Kidney (tissue), 14 donors: ENCODE measurements around the gene SVIL. TPM values are rescaled to one million over a fixed set of nuclear protein-coding genes. Genes with fewer than 3 reads are reported as not detected.

ENCODE experiments used
- DNase-seq, 5 donors: peaks; one replicate each; pipeline ENCODE4 v3.0.0-alpha.2; 2013 to 2020
- FAIRE-seq: peaks from 2 replicates; lab custom pipeline; 2012; peaks lifted over from hg19 to GRCh38; lab: Jason Lieb, UNC
- H3K27ac ChIP-seq, 2 donors: one replicate each; pipeline ENCODE4 v1.7.0; 2013; ENCODE audit warnings: low read depth in 2 of 2, low read length in 2 of 2, inconsistent platforms in 1 of 2
- H3K27me3 ChIP-seq: one replicate; pipeline ENCODE4 v1.7.1; 2013; ENCODE audit warnings: low read length, inconsistent platforms; ENCODE audit not compliant: control insufficient read depth, insufficient read depth
- H3K36me3 ChIP-seq, 3 donors: one replicate each; pipeline versions ENCODE4 v1.7.0 to v1.7.1; 2013; ENCODE audit warnings: low read length in 3 of 3, control low read depth in 1 of 3, inconsistent platforms in 1 of 3; ENCODE audit not compliant: insufficient read depth in 3 of 3, control insufficient read depth in 2 of 3
- H3K4me1 ChIP-seq, 3 donors: one replicate each; pipeline versions ENCODE4 v1.7.0 to v1.7.1; 2013; ENCODE audit warnings: low read length in 3 of 3, inconsistent platforms in 1 of 3, low read depth in 1 of 3; ENCODE audit not compliant: control insufficient read depth in 2 of 3, insufficient read depth in 2 of 3
- H3K4me3 ChIP-seq, 3 donors: one replicate each; pipeline versions ENCODE4 v1.7.0 to v1.8.1; 2013; ENCODE audit warnings: low read length in 3 of 3, control low read depth in 1 of 3, inconsistent platforms in 1 of 3
- H3K9ac ChIP-seq, 3 donors: one replicate each; pipeline versions ENCODE4 v1.7.0 to v1.7.1; 2013; ENCODE audit warnings: low read length in 3 of 3, control low read depth in 1 of 3, inconsistent platforms in 1 of 3
- H3K9me3 ChIP-seq, 3 donors: one replicate each; pipeline versions ENCODE4 v1.7.0 to v1.7.1; 2013; ENCODE audit warnings: low read length in 3 of 3, control low read depth in 1 of 3, inconsistent platforms in 1 of 3; ENCODE audit not compliant: control insufficient read depth in 2 of 3, insufficient read depth in 1 of 3
- intact Hi-C: fragments of 100-400 bp; cut with DNase I; formaldehyde crosslinking; loops from one replicate; pipeline ENCODE4 v1.11.1; 2022
- polyA plus RNA-seq: library from polyadenylated mRNA; stranded (reverse); fragments of 350-450 nt; fragmentation: Illumina TruSeq; extraction: RNeasy Lipid Tissue Mini Kit (QIAGEN cat#74804); gene quantifications from one replicate; pipeline ENCODE4 v1.2.3, GENCODE V29; 2014; ENCODE audit warnings: low read depth, low replicate concordance; ENCODE audit not compliant: insufficient read depth
- total RNA-seq: library from RNA; stranded (reverse); fragmentation: NEBNext Ultra II Directional; extraction: Animal tissue kit (Norgen Biotek cat#: 25700); gene quantifications from one replicate; pipeline ENCODE4 v1.2.1, GENCODE V29; 2021
- TF ChIP-seq, protein P1 (sequence below): IDR thresholded peaks from 3 replicates; pipeline ENCODE4 v1.5.1; 2012; ENCODE audit warnings: mild to moderate bottlenecking, moderate library complexity, borderline replicate concordance; ENCODE audit not compliant: insufficient read depth; ENCODE audit errors: extremely low read depth
- donor health status: control.
- donor health status: control.
- donor health status: control.
- donor health status: control.
- donor health status: control.
- donor health status: DM: yes; HTN: yes; CAD: no.
- donor health status: Normal renal cell carcinoma (clear cell type).

SVIL gene
- total and polyA plus RNA-seq, 2 donors from 2014 or later: 7.4 to 94.4 TPM

DNA sequence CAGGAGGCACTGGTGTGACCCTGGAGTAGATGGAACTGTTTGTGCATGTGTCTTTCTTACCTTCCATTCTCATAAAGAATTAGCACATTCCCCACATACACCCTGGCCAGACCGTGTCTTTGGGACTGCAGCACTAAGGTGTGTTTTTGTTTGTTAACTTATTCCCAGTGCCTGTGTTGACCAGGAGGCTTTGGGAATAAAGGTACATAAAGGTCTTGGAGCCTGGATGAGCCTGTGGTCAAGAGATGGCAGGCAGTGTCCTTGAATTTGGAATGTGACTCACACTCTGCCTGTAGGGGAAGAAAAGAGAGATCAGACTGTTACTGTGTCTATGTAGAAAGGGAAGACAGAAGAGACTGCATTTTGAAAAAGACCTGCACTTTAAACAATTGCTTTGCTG, 208.4 kb downstream of the SVIL start:
- DNase-seq (no peak), FAIRE-seq (no peak)
- intact Hi-C loops: no loop called here
- H3K9me3 ChIP-seq: no peaks in the 10 kb centered on the region
- H3K27ac ChIP-seq: no peak overlapping the region
- TF ChIP-seq, protein P1, sequence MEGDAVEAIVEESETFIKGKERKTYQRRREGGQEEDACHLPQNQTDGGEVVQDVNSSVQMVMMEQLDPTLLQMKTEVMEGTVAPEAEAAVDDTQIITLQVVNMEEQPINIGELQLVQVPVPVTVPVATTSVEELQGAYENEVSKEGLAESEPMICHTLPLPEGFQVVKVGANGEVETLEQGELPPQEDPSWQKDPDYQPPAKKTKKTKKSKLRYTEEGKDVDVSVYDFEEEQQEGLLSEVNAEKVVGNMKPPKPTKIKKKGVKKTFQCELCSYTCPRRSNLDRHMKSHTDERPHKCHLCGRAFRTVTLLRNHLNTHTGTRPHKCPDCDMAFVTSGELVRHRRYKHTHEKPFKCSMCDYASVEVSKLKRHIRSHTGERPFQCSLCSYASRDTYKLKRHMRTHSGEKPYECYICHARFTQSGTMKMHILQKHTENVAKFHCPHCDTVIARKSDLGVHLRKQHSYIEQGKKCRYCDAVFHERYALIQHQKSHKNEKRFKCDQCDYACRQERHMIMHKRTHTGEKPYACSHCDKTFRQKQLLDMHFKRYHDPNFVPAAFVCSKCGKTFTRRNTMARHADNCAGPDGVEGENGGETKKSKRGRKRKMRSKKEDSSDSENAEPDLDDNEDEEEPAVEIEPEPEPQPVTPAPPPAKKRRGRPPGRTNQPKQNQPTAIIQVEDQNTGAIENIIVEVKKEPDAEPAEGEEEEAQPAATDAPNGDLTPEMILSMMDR: no peak
- H3K4me3 ChIP-seq: no peak overlapping the region
- H3K36me3 ChIP-seq: peaks cover 0 to 19% (median 6%) of the 10 kb centered on the region in 3 donors
- no peaks in the 10 kb centered on the region for H3K4me1 ChIP-seq
- H3K9ac ChIP-seq: no peak overlapping the region
- H3K27me3 ChIP-seq: no peaks in the 10 kb centered on the region

DNA sequence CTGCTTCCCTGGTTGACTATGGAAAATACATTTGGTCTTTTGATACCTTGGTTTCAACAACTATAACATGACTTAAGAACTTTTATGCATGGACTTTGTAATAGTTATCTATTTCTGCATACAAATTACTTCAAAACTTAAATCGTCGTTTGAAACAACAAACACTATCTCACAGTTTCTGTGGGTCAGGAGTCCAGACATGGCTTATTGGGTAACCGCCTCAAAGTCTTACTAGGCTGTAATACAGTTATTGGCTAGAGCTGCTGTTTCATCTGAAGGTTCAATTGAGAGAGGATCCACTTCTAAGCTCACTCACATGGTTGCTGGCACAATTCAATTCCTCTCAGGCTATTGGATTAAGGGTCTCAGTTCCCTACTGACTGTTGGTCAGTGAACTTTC, 210.8 kb downstream of the SVIL start:
- DNase-seq (no peak), FAIRE-seq (no peak)
- no peak overlapping the region for H3K9ac ChIP-seq
- H3K4me1 ChIP-seq: no peaks in the 10 kb centered on the region
- no peaks in the 10 kb centered on the region for H3K27me3 ChIP-seq
- H3K36me3 ChIP-seq: peaks cover 0 to 31% (median 17%) of the 10 kb centered on the region in 3 donors
- no peak overlapping the region for H3K4me3 ChIP-seq
- intact Hi-C loops: no loop called here
- TF ChIP-seq, protein P1: no peak
- H3K9me3 ChIP-seq: no peaks in the 10 kb centered on the region
- no peak overlapping the region for H3K27ac ChIP-seq

DNA sequence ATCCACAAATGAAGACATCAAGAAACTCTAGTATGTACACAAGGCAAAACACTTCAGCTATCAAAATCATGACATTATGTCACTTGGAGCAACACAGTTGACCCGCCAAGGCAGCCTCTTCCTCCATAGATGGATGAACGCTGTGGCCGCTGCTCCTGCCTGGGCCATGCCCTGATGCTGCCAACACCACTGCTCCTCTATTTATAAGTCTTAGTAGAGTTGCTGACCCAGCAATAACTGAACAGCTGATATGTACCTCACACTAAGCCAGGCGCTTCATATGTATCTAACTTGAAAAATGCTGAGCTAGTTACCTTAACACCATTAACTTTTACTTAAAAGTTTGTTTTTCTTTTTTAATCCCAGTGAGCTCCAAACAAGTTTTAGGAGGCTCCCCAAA, 214.0 kb downstream of the SVIL start:
- TF ChIP-seq, protein P1: no peak
- intact Hi-C loops: no loop called here
- Histone ChIP-seq H3K27ac (no peak overlapping the region), H3K9ac (no peak overlapping the region), H3K36me3 (peaks cover 0 to 36% (median 17%) of the 10 kb centered on the region in 3 donors), H3K4me3 (no peak overlapping the region), H3K4me1 (no peaks in the 10 kb centered on the region), H3K9me3 (no peaks in the 10 kb centered on the region), H3K27me3 (no peaks in the 10 kb centered on the region)
- DNase-seq (no peak), FAIRE-seq (no peak)

DNA sequence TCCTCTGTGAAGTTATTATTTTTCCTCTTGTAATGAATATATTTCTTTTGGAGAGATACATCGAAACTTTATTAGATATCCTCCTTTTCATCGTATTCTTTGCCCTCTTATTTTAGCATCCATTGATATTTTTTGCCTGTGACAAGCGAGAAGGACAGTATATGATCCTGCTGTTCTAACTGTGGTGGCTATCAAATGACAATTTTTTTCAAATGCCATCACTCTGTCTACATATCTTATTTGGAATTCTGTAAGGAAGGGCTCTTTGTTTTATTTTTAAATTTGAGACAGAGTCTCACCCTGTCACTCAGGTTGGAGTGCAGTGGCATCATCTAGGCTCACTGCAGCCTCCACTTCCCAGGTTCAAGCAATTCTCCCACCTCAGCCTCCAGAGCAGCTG, 217.4 kb downstream of the SVIL start:
- intact Hi-C loops: no loop called here
- Histone ChIP-seq H3K4me1 (peaks cover 0 to 4% (median 3%) of the 10 kb centered on the region in 3 donors), H3K9me3 (no peaks in the 10 kb centered on the region), H3K9ac (no peak overlapping the region), H3K4me3 (no peak overlapping the region), H3K27me3 (no peaks in the 10 kb centered on the region), H3K27ac (no peak overlapping the region), H3K36me3 (peaks cover 0 to 26% (median 17%) of the 10 kb centered on the region in 3 donors)
- TF ChIP-seq, protein P1: no peak
- FAIRE-seq (no peak), DNase-seq (no peak)
